ENCODE results near the gene TICAM2.

TICAM2 gene

GRCh38 chr5:115605436-115605835 is 3.2 kb upstream of the TICAM2 start:
- DNase-seq: no peak

GRCh38 chr5:115602591-115603125 is 379 bp upstream of the TICAM2 start:
- no peak for DNase-seq

GRCh38 chr5:115600766-115601165 is 1.5 kb downstream of the TICAM2 start:
- no peak for DNase-seq

- no peak for DNase-seq
Observed at GRCh38 chr5:115599924-115600323, 2.4 kb downstream of the TICAM2 start.

- DNase-seq: no peak
Observed at GRCh38 chr5:115599502-115599901, 2.8 kb downstream of the TICAM2 start.

GRCh38 chr5:115594128-115595047 is 7.9 kb downstream of the TICAM2 start:
- no peak for DNase-seq

GRCh38 chr5:115589043-115589442 is 13.2 kb downstream of the TICAM2 start:
- no peak for DNase-seq

GRCh38 chr5:115588640-115589039 is 13.6 kb downstream of the TICAM2 start:
- DNase-seq: no peak

- DNase-seq: peak; percentile 40
Observed at GRCh38 chr5:115586525-115587146, 15.6 kb downstream of the TICAM2 start.

- DNase-seq: no peak
Observed at GRCh38 chr5:115585265-115585664, 17.0 kb downstream of the TICAM2 start.

- no peak for DNase-seq
Observed at GRCh38 chr5:115584501-115584900, 17.8 kb downstream of the TICAM2 start.

GRCh38 chr5:115583474-115583873 is 18.8 kb downstream of the TICAM2 start:
- no peak for DNase-seq

- DNase-seq: no peak
Observed at GRCh38 chr5:115580941-115581340, 21.3 kb downstream of the TICAM2 start.

GRCh38 chr5:115579747-115580173 is 22.5 kb downstream of the TICAM2 start:
- DNase-seq: no peak

GRCh38 chr5:115579216-115579615 is 23.1 kb downstream of the TICAM2 start:
- no peak for DNase-seq

GRCh38 chr5:115578657-115579056 is 23.6 kb downstream of the TICAM2 start:
- no peak for DNase-seq

GRCh38 chr5:115577741-115578140 is 24.5 kb downstream of the TICAM2 start:
- no peak for DNase-seq

- DNase-seq: no peak
Observed at GRCh38 chr5:115577329-115577728, 24.9 kb downstream of the TICAM2 start.

GRCh38 chr5:115575167-115576070 is 26.9 kb downstream of the TICAM2 start:
- DNase-seq: no peak

GRCh38 chr5:115573133-115573532 is 29.1 kb downstream of the TICAM2 start:
- DNase-seq: no peak

GRCh38 chr5:115571441-115571878 is 30.8 kb downstream of the TICAM2 start:
- DNase-seq: no peak

GRCh38 chr5:115568668-115569067 is 33.6 kb downstream of the TICAM2 start:
- DNase-seq: no peak

- DNase-seq: no peak
Observed at GRCh38 chr5:115565233-115565632, 37.0 kb downstream of the TICAM2 start.
